ENCODE measurements around the gene ZHX3. TPM values are rescaled to one million over a fixed set of nuclear protein-coding genes. Genes with fewer than 3 reads are reported as not detected.

ZHX3 gene
- total RNA-seq, 1 donor from 2014 or later, result 34.6 TPM

DNA sequence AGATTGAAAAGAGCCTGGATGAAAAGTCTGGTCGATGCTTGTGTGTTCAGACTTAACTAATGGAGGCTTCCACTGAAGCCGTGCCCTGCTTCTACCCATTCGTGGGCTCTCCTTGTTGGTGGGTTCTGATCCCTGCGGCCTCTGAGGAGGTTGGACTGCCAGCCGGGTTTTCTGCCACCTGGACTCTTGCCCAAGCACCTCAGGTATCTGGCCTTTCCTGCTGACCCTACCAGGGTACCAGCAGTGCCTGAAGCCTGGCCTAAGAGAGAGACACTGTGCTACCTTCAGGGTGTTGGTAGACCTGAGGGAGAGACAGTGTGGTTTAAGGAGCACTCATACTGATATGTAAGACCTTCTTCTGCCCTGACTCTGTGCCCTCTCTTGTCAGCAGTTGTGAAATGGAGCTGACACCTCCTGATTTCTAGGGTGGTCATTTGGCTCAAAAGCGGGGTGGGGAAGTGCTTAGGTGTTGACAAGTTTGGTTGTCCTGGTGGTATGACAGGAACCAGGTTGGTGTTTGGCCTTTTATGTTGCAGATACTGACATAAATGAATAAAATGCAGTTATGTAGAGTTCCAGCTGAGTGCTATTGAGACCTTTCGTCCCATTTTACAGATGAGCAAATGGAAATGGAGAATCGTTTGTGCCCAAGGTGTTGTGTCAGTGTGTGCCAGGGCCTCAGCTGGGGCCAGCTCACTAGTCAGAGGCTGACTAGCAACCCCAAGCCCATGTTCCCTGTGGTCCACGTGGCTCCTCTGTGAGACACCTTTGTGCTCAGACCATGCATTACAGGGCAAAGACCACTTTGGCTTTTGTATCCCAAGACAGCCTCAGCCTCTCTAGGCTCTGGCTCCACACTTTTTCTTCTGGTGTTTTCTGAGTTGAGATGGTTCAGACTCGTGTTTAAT, 177.1 kb downstream of the ZHX3 start:
- Histone ChIP-seq H3K9me3 (replicated peaks) (no peaks in the 10 kb centered on the region), H3K4me3 (peak overlapping the region; percentile 77), H3K36me3 (no peaks in the 10 kb centered on the region), H3K27ac (replicated peaks) (peak overlapping the region; percentile 99), H3K4me1 (peaks cover 97% of the 10 kb centered on the region), H3K27me3 (ENCODE audit: low read depth) (no peaks in the 10 kb centered on the region)
- DNase-seq, result no peak
- TF ChIP-seq, protein P1, sequence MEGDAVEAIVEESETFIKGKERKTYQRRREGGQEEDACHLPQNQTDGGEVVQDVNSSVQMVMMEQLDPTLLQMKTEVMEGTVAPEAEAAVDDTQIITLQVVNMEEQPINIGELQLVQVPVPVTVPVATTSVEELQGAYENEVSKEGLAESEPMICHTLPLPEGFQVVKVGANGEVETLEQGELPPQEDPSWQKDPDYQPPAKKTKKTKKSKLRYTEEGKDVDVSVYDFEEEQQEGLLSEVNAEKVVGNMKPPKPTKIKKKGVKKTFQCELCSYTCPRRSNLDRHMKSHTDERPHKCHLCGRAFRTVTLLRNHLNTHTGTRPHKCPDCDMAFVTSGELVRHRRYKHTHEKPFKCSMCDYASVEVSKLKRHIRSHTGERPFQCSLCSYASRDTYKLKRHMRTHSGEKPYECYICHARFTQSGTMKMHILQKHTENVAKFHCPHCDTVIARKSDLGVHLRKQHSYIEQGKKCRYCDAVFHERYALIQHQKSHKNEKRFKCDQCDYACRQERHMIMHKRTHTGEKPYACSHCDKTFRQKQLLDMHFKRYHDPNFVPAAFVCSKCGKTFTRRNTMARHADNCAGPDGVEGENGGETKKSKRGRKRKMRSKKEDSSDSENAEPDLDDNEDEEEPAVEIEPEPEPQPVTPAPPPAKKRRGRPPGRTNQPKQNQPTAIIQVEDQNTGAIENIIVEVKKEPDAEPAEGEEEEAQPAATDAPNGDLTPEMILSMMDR (IDR thresholded peaks at IDR 0.05; ENCODE audit: borderline replicate concordance), result no peak
- intact Hi-C loops (cut with micrococcal nuclease), result no loop called here

DNA sequence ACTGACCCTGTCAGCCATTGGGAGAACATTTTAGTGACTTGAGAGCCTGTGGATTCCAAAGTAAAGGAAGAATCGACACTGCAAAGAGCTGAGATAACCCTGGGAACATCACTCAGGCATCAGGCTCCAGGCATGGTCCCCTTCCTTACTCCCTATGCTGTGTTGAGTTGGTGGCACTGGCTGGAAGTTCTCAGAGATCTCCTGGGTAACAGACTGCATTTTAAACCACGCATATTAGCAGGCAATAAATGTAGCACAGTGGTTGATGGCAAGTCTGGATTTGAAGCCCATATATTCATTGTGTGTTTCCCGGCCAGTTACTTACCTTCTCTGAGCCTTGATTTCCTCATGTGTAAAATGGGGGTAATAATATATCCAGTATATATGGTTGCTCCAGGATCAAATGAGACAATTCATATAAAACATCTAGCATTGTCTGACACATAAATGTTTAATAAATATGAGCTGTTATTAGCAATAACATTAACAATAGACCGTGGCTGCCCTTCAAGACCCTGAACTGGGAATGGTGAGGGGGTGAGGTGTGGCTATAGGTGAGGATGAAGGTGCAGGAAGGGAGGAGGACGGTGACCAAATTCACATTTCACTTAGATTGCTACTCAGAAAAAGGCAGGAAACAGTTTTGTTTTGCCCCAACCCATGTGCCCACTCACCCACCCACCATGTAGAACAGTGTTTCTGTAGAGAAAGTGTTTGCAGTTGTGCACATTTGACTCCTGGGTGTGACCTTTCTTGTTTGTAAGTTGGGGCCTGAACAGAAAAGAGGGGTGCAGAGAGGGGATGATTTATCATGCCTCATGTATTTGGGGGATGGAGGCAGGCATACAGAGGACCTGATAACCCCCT, 178.1 kb downstream of the ZHX3 start:
- Histone ChIP-seq H3K36me3 (no peaks in the 10 kb centered on the region), H3K4me3 (peak overlapping the region; percentile 77), H3K4me1 (peaks cover 93% of the 10 kb centered on the region), H3K27me3 (ENCODE audit: low read depth) (no peaks in the 10 kb centered on the region), H3K27ac (replicated peaks) (peak overlapping the region; percentile 99), H3K9me3 (replicated peaks) (no peaks in the 10 kb centered on the region)
- TF ChIP-seq, protein P1 (IDR thresholded peaks at IDR 0.05; ENCODE audit: borderline replicate concordance), result no peak
- intact Hi-C loops (cut with micrococcal nuclease), result loop anchor here (10.0 kb wide), 1 partner anchor 275 kb away; no protein-coding TSS in a partner anchor
- DNase-seq, result no peak

DNA sequence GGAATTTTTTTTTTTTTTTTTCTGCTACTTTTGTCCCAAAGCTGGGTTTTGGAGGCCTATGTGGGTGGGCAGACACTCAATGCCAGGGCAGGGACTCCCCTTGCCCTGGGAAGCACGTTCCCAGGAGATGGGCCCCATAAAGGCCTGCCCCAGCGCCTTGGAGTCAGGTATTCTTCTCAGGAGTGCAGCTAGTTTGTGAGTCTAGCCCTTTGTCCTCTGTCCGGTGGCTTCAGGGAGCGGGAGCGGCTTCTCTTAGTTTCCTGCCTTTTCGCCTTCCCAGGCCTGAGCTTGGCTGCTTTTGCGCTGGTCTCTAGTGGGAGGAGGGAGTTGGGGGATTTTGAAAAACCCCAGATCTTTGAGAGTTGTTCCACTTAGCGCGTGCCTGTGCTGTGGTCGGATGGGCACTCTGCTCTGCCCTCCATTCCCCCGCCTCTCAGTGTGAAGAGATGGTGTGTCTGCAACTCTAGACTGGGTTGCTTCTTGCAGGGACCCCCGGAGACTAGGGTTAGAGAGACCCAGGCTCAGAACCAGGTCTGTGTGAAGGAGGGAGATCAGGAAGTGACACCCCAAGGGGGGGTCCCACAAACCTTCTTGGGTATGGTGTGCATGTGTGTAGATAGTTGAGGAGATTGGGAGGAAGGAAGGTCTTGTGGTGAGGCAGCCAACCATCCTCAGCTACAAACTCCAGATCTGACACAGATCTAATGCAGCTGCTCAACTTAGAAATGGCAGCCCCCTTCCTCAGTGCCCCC, 178.9 kb downstream of the ZHX3 start:
- TF ChIP-seq, protein P1 (IDR thresholded peaks at IDR 0.05; ENCODE audit: borderline replicate concordance), result no peak
- Histone ChIP-seq H3K4me3 (peak overlapping the region; percentile 77), H3K36me3 (no peaks in the 10 kb centered on the region), H3K27ac (replicated peaks) (peak overlapping the region; percentile 99), H3K4me1 (peaks cover 85% of the 10 kb centered on the region), H3K27me3 (ENCODE audit: low read depth) (no peaks in the 10 kb centered on the region), H3K9me3 (replicated peaks) (no peaks in the 10 kb centered on the region)
- intact Hi-C loops (cut with micrococcal nuclease), result loop anchor here (10.0 kb wide), 1 partner anchor 276 kb away; no protein-coding TSS in a partner anchor
- no peak for DNase-seq

DNA sequence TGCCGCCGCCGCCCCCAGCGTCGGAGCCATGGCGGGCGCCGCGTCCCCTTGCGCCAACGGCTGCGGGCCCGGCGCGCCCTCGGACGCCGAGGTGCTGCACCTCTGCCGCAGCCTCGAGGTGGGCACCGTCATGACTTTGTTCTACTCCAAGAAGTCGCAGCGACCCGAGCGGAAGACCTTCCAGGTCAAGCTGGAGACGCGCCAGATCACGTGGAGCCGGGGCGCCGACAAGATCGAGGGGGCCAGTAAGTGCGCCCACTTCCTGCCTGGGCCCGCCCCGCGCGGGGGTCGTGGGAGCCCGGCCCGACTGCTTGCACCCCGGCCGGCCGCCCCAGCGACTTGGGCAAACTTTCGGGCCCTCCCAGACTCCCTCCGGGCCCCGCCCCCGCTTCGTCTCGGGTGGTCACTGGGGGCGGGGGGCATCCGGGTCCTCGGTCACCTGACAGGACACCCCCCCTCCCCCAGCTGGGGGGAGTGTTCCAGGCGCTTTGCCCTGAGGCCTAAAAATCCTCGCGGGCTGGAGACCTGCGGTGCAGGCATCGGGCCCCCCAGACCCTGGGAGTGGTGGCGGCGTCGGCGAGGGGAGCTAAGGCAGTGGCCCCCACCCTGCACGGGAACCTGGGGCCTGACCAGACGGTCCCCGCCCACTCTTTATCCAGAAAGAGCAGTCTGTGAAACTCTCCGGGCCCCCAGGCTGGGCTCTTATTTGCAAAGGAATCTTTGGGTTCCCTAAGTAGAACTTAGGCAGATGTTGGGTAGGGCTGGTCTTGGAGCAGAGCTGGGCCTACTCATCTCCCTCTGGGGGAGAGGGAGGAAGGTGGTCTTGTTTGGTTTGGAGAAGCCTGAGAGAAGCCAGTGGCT, 179.7 kb downstream of the ZHX3 start:
- TF ChIP-seq, protein P1 (IDR thresholded peaks at IDR 0.05; ENCODE audit: borderline replicate concordance), result no peak
- intact Hi-C loops (cut with micrococcal nuclease), result loop anchor here (10.0 kb wide), 1 partner anchor 277 kb away; no protein-coding TSS in a partner anchor
- Histone ChIP-seq H3K27ac (replicated peaks) (peak overlapping the region; percentile 99), H3K27me3 (ENCODE audit: low read depth) (no peaks in the 10 kb centered on the region), H3K9me3 (replicated peaks) (no peaks in the 10 kb centered on the region), H3K36me3 (no peaks in the 10 kb centered on the region), H3K4me1 (peaks cover 77% of the 10 kb centered on the region), H3K4me3 (peak overlapping the region; percentile 77)
- peak; percentile 79 for DNase-seq

Measured in left ventricle myocardium inferior (tissue), 1 donor.